ENCODE measurements around the gene SYNGR1.
"Not testable (repeated sequence)": the region's sequence is repeated elsewhere in the genome, so short reads cannot be mapped to it uniquely, and the experiment has no call there.

- not testable (repeated sequence) for TF ChIP-seq HOXA7 (CRISPR knock-in tag; IDR thresholded peaks at IDR 0.05); POLR2A (IDR thresholded peaks at IDR 0.05; ENCODE audit: low read length); JUNB (IDR thresholded peaks at IDR 0.05); MAX (IDR thresholded peaks at IDR 0.05); CEBPB (IDR thresholded peaks at IDR 0.05); JUN (IDR thresholded peaks at IDR 0.05)
Measured at GRCh38 chr22:39357110-39358108, 7.6 kb downstream of the SYNGR1 start.

All from A549 (cell line).